BJ (cell line): ENCODE data around the gene OSTF1. TPM values are rescaled to one million over a fixed set of nuclear protein-coding genes. Genes with fewer than 3 reads are reported as not detected.

Experiments used
- CTCF ChIA-PET: fragments of 350-600 bp; formaldehyde crosslinking; extraction: SDS; loops from one replicate; lab custom pipeline; 2021; ENCODE audit warnings: antibody characterized with exemption, inconsistent platforms; lab: Yijun Ruan, JAX
- POLR2A ChIA-PET: fragments of 300-600 bp; sonication (Branson Sonifier 250); formaldehyde crosslinking; extraction: SDS; loops from one replicate; lab custom pipeline; 2021; ENCODE audit warnings: antibody characterized with exemption; lab: Charles Lee
- DNase-seq: peaks from one replicate; pipeline ENCODE4 v3.0.0-alpha.2; 2011; ENCODE audit warnings: low read depth
- H3K27me3 ChIP-seq: 2 replicates; pipeline ENCODE4 v1.6.0; 2011; ENCODE audit warnings: low read length; ENCODE audit not compliant: control insufficient read depth, insufficient read depth
- H3K36me3 ChIP-seq: 2 replicates; pipeline ENCODE4 v1.5.1; 2011; ENCODE audit warnings: low read length; ENCODE audit not compliant: control insufficient read depth, insufficient read depth
- H3K4me3 ChIP-seq: 2 replicates; pipeline ENCODE4 v1.5.1; 2011; ENCODE audit warnings: low read depth, mild to moderate bottlenecking, control low read depth, low read length
- polyA plus RNA-seq: library from polyadenylated mRNA; depleted of rRNA; stranded (reverse); fragments of >200 nt; gene quantifications from 2 replicates; pipeline ENCODE4 v1.2.3, GENCODE V29; 2011
- TF ChIP-seq, protein P1 (sequence below): IDR thresholded peaks from 2 replicates; pipeline ENCODE4 v1.5.1; 2011; ENCODE audit warnings: low read depth, mild to moderate bottlenecking, control low read depth, inconsistent platforms, low read length, moderate library complexity; ENCODE audit not compliant: insufficient read depth

OSTF1 gene
- polyA plus RNA-seq, 1 experiment, result 15.5 TPM

DNA sequence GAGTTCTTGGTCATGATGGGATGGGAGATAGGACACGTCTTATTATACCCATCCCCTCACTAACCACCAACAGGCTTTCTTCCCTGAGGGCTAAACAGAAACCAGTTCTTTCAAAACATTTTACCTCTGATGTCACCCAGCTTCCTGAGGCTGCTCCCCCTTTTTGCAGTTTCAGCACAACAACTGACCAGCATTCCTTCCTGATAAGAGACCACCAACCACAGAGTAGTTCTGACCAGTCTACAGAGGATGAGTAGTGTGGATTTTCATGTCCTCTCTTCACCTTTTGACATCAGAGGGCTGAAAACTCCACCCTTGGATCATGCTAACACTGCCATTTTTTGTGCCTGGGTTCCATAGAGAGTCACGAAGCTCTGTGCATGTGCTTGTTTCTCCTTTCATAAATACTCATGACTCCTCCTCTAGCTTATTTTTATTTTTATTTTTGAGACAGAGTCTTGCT lies 82.6 kb downstream of the OSTF1 start:
- Histone ChIP-seq H3K36me3 (no peaks in the 10 kb centered on the region), H3K4me3 (no peak overlapping the region), H3K27me3 (no peaks in the 10 kb centered on the region)
- ChIA-PET POLR2A (no interaction called here), CTCF (interaction anchor here (0.8 to 1.2 kb wide), 2 partner anchors 13 to 15 kb away, joined by 3 to 5 read pairs; no protein-coding TSS in a partner anchor)
- TF ChIP-seq, protein P1, sequence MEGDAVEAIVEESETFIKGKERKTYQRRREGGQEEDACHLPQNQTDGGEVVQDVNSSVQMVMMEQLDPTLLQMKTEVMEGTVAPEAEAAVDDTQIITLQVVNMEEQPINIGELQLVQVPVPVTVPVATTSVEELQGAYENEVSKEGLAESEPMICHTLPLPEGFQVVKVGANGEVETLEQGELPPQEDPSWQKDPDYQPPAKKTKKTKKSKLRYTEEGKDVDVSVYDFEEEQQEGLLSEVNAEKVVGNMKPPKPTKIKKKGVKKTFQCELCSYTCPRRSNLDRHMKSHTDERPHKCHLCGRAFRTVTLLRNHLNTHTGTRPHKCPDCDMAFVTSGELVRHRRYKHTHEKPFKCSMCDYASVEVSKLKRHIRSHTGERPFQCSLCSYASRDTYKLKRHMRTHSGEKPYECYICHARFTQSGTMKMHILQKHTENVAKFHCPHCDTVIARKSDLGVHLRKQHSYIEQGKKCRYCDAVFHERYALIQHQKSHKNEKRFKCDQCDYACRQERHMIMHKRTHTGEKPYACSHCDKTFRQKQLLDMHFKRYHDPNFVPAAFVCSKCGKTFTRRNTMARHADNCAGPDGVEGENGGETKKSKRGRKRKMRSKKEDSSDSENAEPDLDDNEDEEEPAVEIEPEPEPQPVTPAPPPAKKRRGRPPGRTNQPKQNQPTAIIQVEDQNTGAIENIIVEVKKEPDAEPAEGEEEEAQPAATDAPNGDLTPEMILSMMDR, result no peak
- DNase-seq, result no peak

DNA sequence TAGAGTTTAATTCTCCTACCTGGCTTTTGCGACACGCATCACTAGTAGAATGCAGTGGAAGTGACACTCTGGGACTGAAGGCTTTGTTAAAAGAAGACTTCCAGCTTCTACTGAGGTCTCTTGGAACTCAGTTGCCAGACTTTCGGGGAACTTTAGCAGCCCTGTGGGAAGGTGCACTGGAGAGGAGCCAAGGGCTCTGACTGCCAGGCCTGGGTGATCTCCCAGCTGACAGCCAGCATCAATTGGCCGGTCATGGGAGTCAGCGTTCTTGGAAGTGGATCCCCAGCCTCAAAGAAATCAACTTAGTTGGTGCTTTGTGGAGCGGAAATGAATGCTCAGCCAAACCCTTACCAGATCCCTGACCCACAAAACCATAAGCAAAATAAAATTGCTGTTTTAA lies 87.1 kb downstream of the OSTF1 start:
- Histone ChIP-seq H3K36me3 (no peaks in the 10 kb centered on the region), H3K4me3 (no peak overlapping the region), H3K27me3 (no peaks in the 10 kb centered on the region)
- TF ChIP-seq, protein P1, result no peak
- ChIA-PET CTCF (interaction anchor here (2.9 kb wide), 1 partner anchor 10 kb away, joined by 16 read pairs; no protein-coding TSS in a partner anchor), POLR2A (no interaction called here)
- DNase-seq, result no peak

DNA sequence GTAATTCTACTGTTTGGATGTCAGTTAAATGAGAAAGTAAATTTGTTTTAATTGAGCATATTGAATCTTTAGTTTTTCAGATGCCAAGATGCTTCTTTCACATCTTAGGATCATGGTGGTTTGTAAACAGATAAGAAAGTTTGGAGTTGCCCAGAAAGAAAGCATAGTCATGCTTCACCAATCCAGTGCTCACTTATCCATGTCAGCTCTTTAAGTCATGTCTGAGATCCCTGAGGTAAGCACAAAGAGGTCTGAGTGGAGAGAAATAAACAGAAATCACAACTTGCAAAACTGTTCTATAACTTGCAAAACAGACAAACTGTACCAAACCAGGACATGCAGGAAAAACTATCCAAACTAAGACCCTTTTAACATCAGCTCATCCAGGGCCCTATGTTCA lies 87.7 kb downstream of the OSTF1 start:
- TF ChIP-seq, protein P1, result no peak
- Histone ChIP-seq H3K36me3 (no peaks in the 10 kb centered on the region), H3K4me3 (no peak overlapping the region), H3K27me3 (no peaks in the 10 kb centered on the region)
- ChIA-PET CTCF (interaction anchor here (1.3 to 2.9 kb wide), 2 partner anchors 10 to 25 kb away, joined by 3 to 16 read pairs; no protein-coding TSS in a partner anchor), POLR2A (no interaction called here)
- DNase-seq, result no peak

DNA sequence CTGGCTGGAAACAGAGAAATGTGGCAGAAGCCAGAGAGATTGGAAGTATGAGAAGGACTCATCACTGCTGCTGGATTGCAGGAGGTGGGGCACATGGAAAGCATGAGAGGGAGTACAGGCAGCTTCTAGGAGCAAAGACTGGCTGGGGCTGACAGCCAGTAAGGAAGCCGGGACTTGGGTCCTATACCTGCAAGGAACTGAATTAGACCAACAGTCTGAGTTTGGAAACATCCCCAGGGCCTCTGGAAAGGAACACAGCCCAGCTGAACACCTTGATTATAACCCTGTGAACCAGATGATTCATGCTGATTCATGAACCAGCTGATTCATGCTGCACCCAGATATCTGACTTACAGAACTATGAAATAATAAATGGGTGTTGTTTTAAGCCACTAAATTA lies 93.4 kb downstream of the OSTF1 start:
- no peak overlapping the region for H3K4me3 ChIP-seq
- H3K36me3 ChIP-seq, result no peaks in the 10 kb centered on the region
- DNase-seq, result no peak
- ChIA-PET POLR2A (no interaction called here), CTCF (no interaction called here)
- H3K27me3 ChIP-seq, result no peaks in the 10 kb centered on the region
- TF ChIP-seq, protein P1, result no peak

DNA sequence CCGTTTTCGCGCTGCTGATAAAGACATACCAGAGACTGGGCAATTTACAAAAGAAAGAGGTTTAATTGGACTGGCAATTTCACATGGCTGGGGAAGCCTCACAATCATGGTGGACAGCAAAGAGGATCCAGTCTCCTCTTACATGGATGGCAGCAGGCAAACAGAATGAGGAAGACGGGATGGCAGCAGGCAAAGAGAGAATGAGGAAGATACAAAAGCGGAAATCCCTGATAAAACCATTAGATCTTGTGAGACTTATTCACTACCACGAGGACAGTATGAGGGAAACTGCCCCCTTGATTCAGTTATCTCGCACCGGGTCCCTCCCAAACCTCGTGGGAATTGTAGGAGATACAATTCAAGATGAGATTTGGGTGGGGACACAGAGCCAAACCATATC lies 95.0 kb downstream of the OSTF1 start:
- CTCF ChIA-PET, result no interaction called here
- POLR2A ChIA-PET, result no interaction called here
- TF ChIP-seq, protein P1, result no peak
- no peak for DNase-seq
- H3K36me3 ChIP-seq, result no peaks in the 10 kb centered on the region
- H3K4me3 ChIP-seq, result no peak overlapping the region
- H3K27me3 ChIP-seq, result no peaks in the 10 kb centered on the region
